CD4-positive, alpha-beta T cell treated with Interleukin-12 subunit alpha and Interleukin-12 subunit beta, for 1 hour (primary cell): Measurements from ENCODE around the gene MACROH2A2.
A peak's percentile ranks its signal among the peaks of the same experiment; 100 is the strongest.
"Not testable (repeated sequence)": the region's sequence is repeated elsewhere in the genome, so short reads cannot be mapped to it uniquely, and the experiment has no call there.

Experiments used
- DNase-seq: peaks from one replicate; pipeline ENCODE4 v3.0.0-alpha.2; 2020

Gene MACROH2A2

DNA sequence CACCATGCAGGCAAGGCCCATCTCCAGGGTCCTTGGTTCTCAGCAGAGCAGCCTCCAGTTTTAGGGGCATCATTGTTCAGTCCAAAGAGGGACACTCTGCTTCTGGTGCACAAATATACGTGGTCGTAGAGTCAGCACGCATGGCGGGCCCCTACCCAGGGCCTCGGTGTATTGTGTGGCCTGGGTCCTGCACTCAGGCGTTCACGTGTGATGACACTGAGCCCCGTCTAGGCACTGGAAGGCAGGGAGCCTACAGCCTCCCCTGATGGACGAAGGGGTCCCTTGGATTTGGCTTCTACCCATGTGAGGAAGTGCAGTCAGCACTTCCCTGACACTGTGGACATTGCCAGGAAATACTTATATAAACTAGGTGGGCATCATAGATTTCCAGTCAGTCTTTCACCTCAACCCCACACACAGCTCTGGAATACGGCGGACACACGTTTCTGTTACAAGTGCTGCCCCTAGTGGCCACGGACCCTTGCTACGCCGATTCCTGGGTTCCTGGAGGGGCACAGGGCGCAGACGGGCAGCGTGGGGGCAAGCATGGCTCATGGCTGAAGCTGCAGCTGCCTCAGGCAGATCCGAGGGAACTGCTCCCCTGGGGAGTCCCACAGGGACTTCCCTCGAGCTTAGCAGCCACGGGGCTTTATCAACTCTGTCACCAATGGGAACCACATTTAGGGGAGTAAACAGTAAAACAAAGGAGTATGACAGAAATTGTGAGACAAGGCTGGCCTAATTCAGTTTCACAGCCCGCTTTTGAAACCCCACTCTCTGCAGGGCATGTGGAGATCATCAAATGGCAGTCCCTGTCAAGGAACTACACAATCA is 54.5 kb downstream of the MACROH2A2 start:
- no peak for DNase-seq

GRCh38 chr10:70109064-70109729 is 56.6 kb downstream of the MACROH2A2 start:
- no peak for DNase-seq

GRCh38 chr10:70111496-70111895 is 58.9 kb downstream of the MACROH2A2 start:
- DNase-seq = no peak

DNA sequence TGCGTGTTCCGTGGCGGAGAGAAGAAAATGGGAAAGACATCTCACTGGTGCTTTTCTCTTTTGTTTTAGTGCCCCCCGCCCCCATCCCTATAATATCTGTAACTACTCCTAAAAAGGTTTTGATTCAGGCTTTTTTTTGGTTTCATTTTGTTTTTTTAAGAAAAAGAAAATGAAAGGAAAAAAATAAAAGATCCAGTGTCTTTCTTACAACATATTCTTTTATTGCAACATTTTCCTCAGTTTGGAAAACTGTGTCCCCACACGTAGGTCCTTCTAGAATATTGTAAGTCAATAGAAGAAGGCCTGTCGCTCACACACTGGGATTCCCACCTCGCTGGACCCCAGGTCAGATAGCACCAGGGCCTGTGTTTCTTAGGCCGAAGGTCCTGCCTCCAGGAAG is 59.4 kb downstream of the MACROH2A2 start:
- DNase-seq = no peak

GRCh38 chr10:70114902-70115301 is 62.3 kb downstream of the MACROH2A2 start:
- DNase-seq = no peak

DNA sequence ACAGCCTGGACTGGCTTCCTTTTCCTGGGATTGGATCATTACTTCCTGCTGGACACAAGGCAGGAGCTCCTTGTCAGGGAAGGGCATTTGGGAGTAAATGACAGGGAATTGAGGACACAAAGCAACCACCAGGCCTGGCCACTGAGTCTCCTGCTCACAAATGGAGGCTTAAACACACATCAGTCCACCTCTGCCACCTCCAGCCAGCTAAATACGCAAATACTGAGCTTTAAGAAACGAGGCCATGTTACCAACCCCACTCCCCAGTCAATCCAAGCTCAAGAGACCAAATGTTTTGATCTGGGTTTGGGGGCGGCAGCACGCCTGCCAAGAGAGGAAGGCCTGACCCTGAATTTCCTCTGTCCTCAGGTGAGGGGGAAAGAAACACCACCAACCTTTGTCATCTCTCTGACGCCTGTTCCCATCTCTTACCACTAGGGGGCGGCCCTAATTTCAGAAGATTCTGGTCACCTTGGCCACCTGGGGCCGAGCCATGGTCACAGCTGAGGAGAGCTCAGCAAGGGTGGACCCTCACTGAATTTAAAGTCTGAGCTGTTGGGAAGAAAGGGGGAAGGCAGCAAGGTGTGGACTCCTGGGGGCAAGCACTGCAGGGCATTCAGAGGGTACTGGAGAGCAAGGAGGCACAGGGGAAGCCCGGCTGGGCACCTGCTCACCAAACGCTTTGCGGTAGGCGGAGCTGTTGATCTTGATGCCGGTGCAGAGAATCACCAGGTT is 63.5 kb downstream of the MACROH2A2 start:
- peak; percentile 69 for DNase-seq

- DNase-seq = no peak
Observed at GRCh38 chr10:70117646-70118045, 65.0 kb downstream of the MACROH2A2 start.

GRCh38 chr10:70118196-70118595 is 65.5 kb downstream of the MACROH2A2 start:
- DNase-seq = no peak

DNA sequence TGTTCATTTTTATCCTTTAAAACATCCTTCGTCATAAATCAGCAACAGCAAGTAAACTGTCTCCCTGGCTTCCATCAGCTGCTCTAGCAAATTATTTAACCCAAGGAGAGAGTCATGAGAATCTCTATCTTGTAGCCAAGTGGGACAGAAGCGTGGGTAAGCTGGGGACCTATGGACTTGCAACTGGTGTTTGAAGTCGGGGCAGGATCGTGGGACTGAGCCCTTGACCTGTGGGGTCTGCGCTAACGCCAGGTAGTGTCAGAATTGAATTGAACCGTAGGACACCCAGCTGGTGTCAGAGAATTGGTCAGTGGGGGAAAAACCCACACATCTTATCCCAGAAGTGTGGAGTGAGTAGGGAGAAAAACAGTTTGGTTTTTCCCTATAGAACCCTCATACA is 66.6 kb downstream of the MACROH2A2 start:
- no peak for DNase-seq

DNA sequence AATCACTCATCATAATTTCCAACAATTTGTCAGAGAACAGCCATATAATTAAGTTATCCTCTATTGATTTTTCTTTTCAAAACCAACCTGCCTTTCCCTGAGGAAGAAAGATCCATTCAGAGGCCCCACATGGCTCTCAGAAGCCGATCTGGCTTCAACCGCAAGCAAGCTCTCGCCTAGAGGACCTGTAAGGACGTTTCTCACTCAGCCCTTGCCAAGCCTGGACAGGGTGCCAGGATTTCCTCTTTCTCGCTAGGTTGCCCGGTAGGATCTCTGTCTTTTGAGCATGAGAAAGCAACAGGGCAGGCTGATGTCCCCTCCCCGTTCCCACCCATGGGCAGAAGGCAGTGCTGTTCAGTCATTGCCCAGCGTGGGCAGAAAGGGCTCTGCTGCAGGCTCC is 67.0 kb downstream of the MACROH2A2 start:
- DNase-seq = no peak

DNA sequence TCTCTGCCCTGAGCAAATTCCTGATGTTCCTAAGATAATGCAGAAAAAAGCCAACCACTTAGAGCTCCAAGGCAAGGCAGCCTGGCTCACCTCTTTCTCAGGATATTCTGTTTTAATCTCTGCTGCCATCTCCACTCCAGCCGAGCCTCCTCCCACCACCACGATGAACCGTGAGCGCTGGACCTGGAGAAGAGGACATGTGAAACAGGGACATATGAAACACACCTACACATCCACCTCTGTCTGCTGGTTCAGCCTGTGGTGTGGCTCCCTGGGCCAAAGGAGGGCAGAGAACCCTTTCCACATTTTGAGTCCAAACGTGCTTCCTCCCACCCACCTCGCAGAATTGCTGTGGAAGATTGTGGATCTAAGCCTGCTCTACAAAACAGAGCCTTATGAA is 67.8 kb downstream of the MACROH2A2 start:
- DNase-seq = no peak

GRCh38 chr10:70121281-70121949 is 68.8 kb downstream of the MACROH2A2 start:
- no peak for DNase-seq

DNA sequence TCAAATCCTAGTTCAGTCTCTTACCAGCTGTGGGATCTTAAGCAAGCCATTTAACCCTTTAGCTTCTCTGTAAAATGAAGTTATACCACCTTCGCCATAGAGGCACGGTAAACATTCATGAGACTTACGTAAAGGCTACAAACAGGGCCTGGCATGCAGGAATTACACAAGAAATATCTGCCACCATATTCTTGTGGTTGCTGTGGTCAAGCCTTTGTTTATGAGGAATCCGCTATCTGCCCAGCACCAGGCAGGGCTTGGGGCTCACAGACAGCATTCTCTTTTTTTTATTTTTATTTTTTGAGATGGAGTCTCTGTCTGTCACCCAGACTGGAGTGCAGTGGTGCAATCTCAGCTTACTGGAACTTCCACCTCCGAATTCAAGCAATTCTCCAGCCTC is 70.1 kb downstream of the MACROH2A2 start:
- no peak for DNase-seq

DNA sequence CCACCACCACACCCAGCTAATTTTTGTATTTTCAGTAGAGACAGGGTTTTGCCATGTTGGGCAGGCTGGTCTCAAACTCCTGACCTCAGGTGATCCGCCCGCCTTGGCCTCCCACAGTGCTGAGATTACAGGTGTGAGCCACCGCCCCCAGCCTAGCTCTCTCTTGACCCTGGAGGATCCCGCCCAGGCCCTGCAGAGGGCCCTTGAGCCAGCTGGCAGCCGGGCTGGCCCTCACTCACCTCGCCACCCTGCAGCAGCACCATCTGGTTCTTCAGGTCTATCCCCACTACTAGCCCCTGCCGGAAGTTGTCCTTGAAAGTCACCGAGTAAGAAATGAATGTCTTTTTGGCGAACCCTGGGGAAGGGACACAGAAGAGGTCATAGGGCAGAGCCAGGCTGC is 70.5 kb downstream of the MACROH2A2 start:
- DNase-seq = not testable (repeated sequence)

GRCh38 chr10:70123817-70124216 is 71.2 kb downstream of the MACROH2A2 start:
- no peak for DNase-seq

DNA sequence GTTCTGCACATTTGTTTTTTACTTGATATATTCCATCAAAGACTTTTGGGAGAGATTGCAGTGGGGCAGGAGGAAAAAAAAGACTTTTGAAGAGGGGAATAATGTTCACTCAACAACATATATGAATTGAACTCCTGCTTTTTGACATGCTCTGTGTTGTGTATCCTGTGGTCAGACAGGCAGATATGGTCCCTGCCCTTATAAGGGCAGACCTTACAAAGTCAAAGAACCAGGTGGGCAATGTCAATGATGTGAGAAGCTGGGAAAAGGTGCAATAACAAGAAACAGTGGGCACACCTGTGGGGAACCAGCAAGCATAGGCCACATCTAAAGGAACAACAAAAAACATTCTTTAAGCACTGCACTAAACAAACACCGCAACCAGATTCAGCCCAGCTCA is 71.8 kb downstream of the MACROH2A2 start:
- no peak for DNase-seq

DNA sequence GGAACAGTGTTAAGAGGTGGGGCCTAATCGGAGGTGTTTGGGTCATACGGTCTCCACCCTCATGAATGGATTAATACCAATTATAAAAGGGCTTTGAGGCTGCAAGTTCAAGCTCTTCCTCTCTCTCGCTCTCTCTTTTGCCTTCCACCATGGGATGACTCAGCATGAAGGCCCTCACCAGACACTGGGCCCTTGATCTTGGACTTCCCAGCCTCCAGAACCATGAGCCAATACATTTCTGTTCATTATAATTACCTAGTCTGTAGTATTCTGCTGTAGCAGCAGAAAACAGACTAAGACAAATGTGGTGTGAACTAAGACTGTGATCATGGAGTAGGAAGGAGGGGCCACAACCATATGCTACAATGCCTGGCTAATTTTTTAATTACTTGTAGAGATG is 72.3 kb downstream of the MACROH2A2 start:
- DNase-seq = no peak

- DNase-seq = no peak
Observed at GRCh38 chr10:70125918-70126552, 73.4 kb downstream of the MACROH2A2 start.

- DNase-seq = no peak
Observed at GRCh38 chr10:70126700-70127395, 74.2 kb downstream of the MACROH2A2 start.

- no peak for DNase-seq
Observed at GRCh38 chr10:70130878-70131559, 78.4 kb downstream of the MACROH2A2 start.

DNA sequence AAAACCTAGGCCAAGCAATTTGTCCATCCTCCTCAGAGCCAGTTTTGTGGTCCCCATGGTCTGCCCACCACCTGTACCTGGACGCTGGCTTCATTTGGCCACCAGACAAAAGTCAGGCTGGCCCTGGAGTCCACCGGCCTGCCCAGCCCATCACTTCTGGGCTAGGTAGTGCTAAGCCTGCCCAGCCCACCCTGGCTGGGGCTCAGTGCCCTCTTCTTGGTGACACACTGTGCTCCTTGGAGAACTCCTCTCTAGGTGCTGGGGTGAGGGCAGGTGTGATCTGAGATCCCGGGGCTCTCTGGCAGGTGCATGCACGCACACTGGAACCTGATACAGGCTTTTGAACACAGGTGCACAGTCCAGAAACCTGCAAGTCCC is 78.9 kb downstream of the MACROH2A2 start:
- DNase-seq = no peak
